Neuronal stem cell (in vitro differentiated cells): ENCODE data around the gene SIK3.

Experiments
- DNase-seq: peaks from one replicate; pipeline ENCODE4 v3.0.0-alpha.2; 2013; ENCODE audit warnings: low spot score
- H2AFZ ChIP-seq: one replicate; pipeline ENCODE4 v1.6.1; 2013; ENCODE audit warnings: mild to moderate bottlenecking, low read length, inconsistent platforms
- H2AK5ac ChIP-seq: 2 replicates; pipeline ENCODE4 v1.6.1; 2013; ENCODE audit warnings: low read depth, mild to moderate bottlenecking, inconsistent platforms, low read length, moderate library complexity, mixed read lengths
- H2BK120ac ChIP-seq: 2 replicates; pipeline ENCODE4 v1.6.1; 2013; ENCODE audit warnings: low read depth, mild to moderate bottlenecking, inconsistent platforms, low read length, moderate library complexity, mixed read lengths
- H2BK12ac ChIP-seq: one replicate; pipeline ENCODE4 v1.6.1; 2013; ENCODE audit warnings: low read length, inconsistent platforms
- H2BK15ac ChIP-seq: 2 replicates; pipeline ENCODE4 v1.6.1; 2013; ENCODE audit warnings: mild to moderate bottlenecking, low read length, inconsistent platforms, mixed read lengths
- H2BK5ac ChIP-seq: one replicate; pipeline ENCODE4 v1.6.1; 2013; ENCODE audit warnings: inconsistent platforms, mild to moderate bottlenecking, low read length, moderate library complexity
- H3K14ac ChIP-seq: one replicate; pipeline ENCODE4 v1.6.1; 2013; ENCODE audit warnings: low read length, inconsistent platforms
- H3K18ac ChIP-seq: 2 replicates; pipeline ENCODE4 v1.6.1; 2013; ENCODE audit warnings: low read length, inconsistent platforms
- H3K23ac ChIP-seq: 2 replicates; pipeline ENCODE4 v1.6.1; 2013; ENCODE audit warnings: low read depth, mild to moderate bottlenecking, mixed read lengths, low read length, inconsistent platforms; ENCODE audit not compliant: poor library complexity
- H3K27ac ChIP-seq: replicated peaks from 3 replicates; pipeline ENCODE4 v1.5.1; 2013; ENCODE audit warnings: low read length, inconsistent platforms
- H3K27me3 ChIP-seq, 3 experiments: 2 replicates each; pipeline ENCODE4 v1.6.1; 2013; ENCODE audit warnings: low read length in 3 of 3, mild to moderate bottlenecking in 2 of 3, inconsistent platforms in 1 of 3, low read depth in 1 of 3, mixed read lengths in 1 of 3, moderate library complexity in 1 of 3; ENCODE audit not compliant: control insufficient read depth in 3 of 3, insufficient read depth in 3 of 3
- H3K36me3 ChIP-seq, 2 donors: replicated peaks in 1 of 2; 2 replicates each; pipeline ENCODE4 v1.6.1; 2013; ENCODE audit warnings: low read length in 2 of 2; ENCODE audit not compliant: control insufficient read depth in 2 of 2, insufficient read depth in 2 of 2
- H3K4ac ChIP-seq: 2 replicates; pipeline ENCODE4 v1.6.1; 2013; ENCODE audit warnings: inconsistent platforms, mild to moderate bottlenecking, low read length, moderate library complexity
- H3K4me1 ChIP-seq, 2 donors: 1 replicate in 1 of 2; 2 replicates in 1 of 2; pipeline ENCODE4 v1.6.1; 2013; ENCODE audit warnings: low read length in 2 of 2, low read depth in 1 of 2; ENCODE audit not compliant: control insufficient read depth in 2 of 2, insufficient read depth in 1 of 2
- H3K4me2 ChIP-seq: one replicate; pipeline ENCODE4 v1.6.1; 2013; ENCODE audit warnings: mild to moderate bottlenecking, low read length, inconsistent platforms; ENCODE audit not compliant: insufficient read depth, poor library complexity, severe bottlenecking
- H3K4me3 ChIP-seq, 2 donors: 2 replicates each; pipeline ENCODE4 v1.5.1; 2013; ENCODE audit warnings: low read length in 2 of 2, mild to moderate bottlenecking in 2 of 2, inconsistent platforms in 1 of 2, moderate library complexity in 1 of 2
- H3K79me1 ChIP-seq: one replicate; pipeline ENCODE4 v1.6.1; 2013; ENCODE audit warnings: low read depth, mild to moderate bottlenecking, inconsistent platforms, low read length, moderate library complexity
- H3K9ac ChIP-seq: one replicate; pipeline ENCODE4 v1.6.1; 2013; ENCODE audit warnings: mild to moderate bottlenecking, low read depth, low read length, inconsistent platforms; ENCODE audit not compliant: poor library complexity
- H3K9me3 ChIP-seq, 2 donors: replicated peaks in 1 of 2; 2 replicates each; pipeline versions ENCODE3 to v1.6.1; 2013; ENCODE audit warnings: low read length in 2 of 2, mild to moderate bottlenecking in 2 of 2, inconsistent platforms in 1 of 2, low read depth in 1 of 2, mixed read lengths in 1 of 2, moderate library complexity in 1 of 2; ENCODE audit not compliant: control insufficient read depth in 2 of 2, insufficient read depth in 1 of 2
- H4K8ac ChIP-seq: one replicate; pipeline ENCODE4 v1.6.1; 2013; ENCODE audit warnings: low read depth, mild to moderate bottlenecking, inconsistent platforms, low read length, moderate library complexity
- H4K91ac ChIP-seq: one replicate; pipeline ENCODE4 v1.6.1; 2013; ENCODE audit warnings: low read length, low read depth, mild to moderate bottlenecking, inconsistent platforms; ENCODE audit not compliant: poor library complexity
- WGBS, 2 donors: extraction: QIAGEN DNeasy Blood & Tissue Kit; methylation state at CpG; one replicate each; pipeline ENCODE4 v1.1.7; 2013; ENCODE audit warnings: missing lambda C conversion rate in 2 of 2, mixed read lengths in 1 of 2; ENCODE audit not compliant: insufficient read length in 2 of 2, insufficient replicate concordance in 1 of 2; ENCODE audit errors: extremely low coverage in 2 of 2; 5-methylcytosine and 5-hydroxymethylcytosine counted together

The SIK3 gene

GRCh38 chr11:117058761-117059261, 39.4 kb downstream of the SIK3 start:
- Histone ChIP-seq H2AK5ac (no peak overlapping the region), H3K27me3 (no peaks in the 10 kb centered on the region), H3K18ac (no peak overlapping the region), H3K4me2 (no peak overlapping the region), H4K91ac (no peak overlapping the region), H3K9me3 (no peaks in the 10 kb centered on the region), H2BK120ac (no peak overlapping the region), H3K14ac (no peak overlapping the region), H2BK12ac (no peak overlapping the region), H3K36me3 (no peaks in the 10 kb centered on the region), H2BK15ac (no peak overlapping the region), H4K8ac (no peak overlapping the region), H3K9ac (no peak overlapping the region), H3K4me3 (no peak overlapping the region), H2BK5ac (no peak overlapping the region), H3K23ac (no peak overlapping the region), H3K4me1 (peaks cover 4 to 10% of the 10 kb centered on the region in 2 donors), H2AFZ (no peak overlapping the region), H3K27ac (peak overlapping the region; percentile 31), H3K4ac (no peak overlapping the region), H3K79me1 (no peaks in the 10 kb centered on the region)
- peak; percentile 27 for DNase-seq
- WGBS, 2 donors = no CpG with 5 or more reads among the region's 4 CpGs

- H3K36me3 ChIP-seq = no peaks in the 10 kb centered on the region
- no peak overlapping the region for H4K91ac ChIP-seq
- H3K27ac ChIP-seq = no peak overlapping the region
- no peak overlapping the region for H2BK120ac ChIP-seq
- H4K8ac ChIP-seq = no peak overlapping the region
- H3K79me1 ChIP-seq = peaks cover under 1% of the 10 kb centered on the region
- H3K4me1 ChIP-seq = peaks cover 5 to 8% of the 10 kb centered on the region in 2 donors
- H2BK5ac ChIP-seq = no peak overlapping the region
- H3K4ac ChIP-seq = no peak overlapping the region
- no peak overlapping the region for H3K14ac ChIP-seq
- H3K4me3 ChIP-seq = no peak overlapping the region
- H3K4me2 ChIP-seq = no peak overlapping the region
- no peak overlapping the region for H2AFZ ChIP-seq
- H2AK5ac ChIP-seq = no peak overlapping the region
- no peak overlapping the region for H2BK12ac ChIP-seq
- H3K18ac ChIP-seq = no peak overlapping the region
- no peak overlapping the region for H2BK15ac ChIP-seq
- no peaks in the 10 kb centered on the region for H3K9me3 ChIP-seq
- DNase-seq = no peak
- H3K23ac ChIP-seq = no peak overlapping the region
- H3K27me3 ChIP-seq = no peaks in the 10 kb centered on the region
- no peak overlapping the region for H3K9ac ChIP-seq
Measured at GRCh38 chr11:117057727-117058126, 40.5 kb downstream of the SIK3 start.

- peaks cover 2% of the 10 kb centered on the region for H3K79me1 ChIP-seq
- H2AK5ac ChIP-seq = no peak overlapping the region
- no CpG with 5 or more reads among the region's 5 CpGs for WGBS, 2 donors
- H3K27ac ChIP-seq = no peak overlapping the region
- H3K14ac ChIP-seq = no peak overlapping the region
- DNase-seq = no peak
- no peak overlapping the region for H2BK15ac ChIP-seq
- no peak overlapping the region for H4K91ac ChIP-seq
- H3K27me3 ChIP-seq = no peaks in the 10 kb centered on the region
- H3K9ac ChIP-seq = no peak overlapping the region
- H3K4me2 ChIP-seq = no peak overlapping the region
- H3K4me3 ChIP-seq = no peak overlapping the region
- no peak overlapping the region for H2BK5ac ChIP-seq
- H3K36me3 ChIP-seq = no peaks in the 10 kb centered on the region
- no peak overlapping the region for H3K4ac ChIP-seq
- H2BK12ac ChIP-seq = no peak overlapping the region
- no peak overlapping the region for H3K23ac ChIP-seq
- H3K9me3 ChIP-seq = no peaks in the 10 kb centered on the region
- H3K4me1 ChIP-seq = peaks cover 7 to 8% of the 10 kb centered on the region in 2 donors
- no peak overlapping the region for H2AFZ ChIP-seq
- no peak overlapping the region for H4K8ac ChIP-seq
- no peak overlapping the region for H2BK120ac ChIP-seq
- no peak overlapping the region for H3K18ac ChIP-seq
Measured at GRCh38 chr11:117057317-117057716, 40.9 kb downstream of the SIK3 start.

GRCh38 chr11:117055469-117055868, 42.8 kb downstream of the SIK3 start:
- WGBS, 2 donors = no CpG with 5 or more reads among the region's 5 CpGs
- H2BK12ac ChIP-seq = no peak overlapping the region
- H3K27ac ChIP-seq = no peak overlapping the region
- no peak overlapping the region for H3K9ac ChIP-seq
- H2BK120ac ChIP-seq = no peak overlapping the region
- H3K18ac ChIP-seq = no peak overlapping the region
- H3K36me3 ChIP-seq = no peaks in the 10 kb centered on the region
- H2BK15ac ChIP-seq = no peak overlapping the region
- H3K4ac ChIP-seq = no peak overlapping the region
- peaks cover 7 to 8% of the 10 kb centered on the region in 2 donors for H3K4me1 ChIP-seq
- no peak overlapping the region for H3K14ac ChIP-seq
- no peak overlapping the region for H4K8ac ChIP-seq
- no peaks in the 10 kb centered on the region for H3K27me3 ChIP-seq
- peaks cover 2% of the 10 kb centered on the region for H3K79me1 ChIP-seq
- no peak overlapping the region for H3K4me2 ChIP-seq
- H3K9me3 ChIP-seq = no peaks in the 10 kb centered on the region
- H2AK5ac ChIP-seq = no peak overlapping the region
- H2BK5ac ChIP-seq = no peak overlapping the region
- H3K4me3 ChIP-seq = no peak overlapping the region
- DNase-seq = no peak
- H4K91ac ChIP-seq = no peak overlapping the region
- H2AFZ ChIP-seq = no peak overlapping the region
- no peak overlapping the region for H3K23ac ChIP-seq
